Keratinocyte (primary cell): ENCODE results near the gene ARHGEF18. TPM values are rescaled to one million over a fixed set of nuclear protein-coding genes. Genes with fewer than 3 reads are reported as not detected.

ENCODE experiments used
- DNase-seq: peaks from one replicate; pipeline ENCODE4 v3.0.0-alpha.2; 2011; ENCODE audit warnings: low read depth, missing footprints, low spot score
- FAIRE-seq: peaks from 2 replicates; lab custom pipeline; 2011; peaks lifted over from hg19 to GRCh38; lab: Jason Lieb, UNC
- H2AFZ ChIP-seq: 2 replicates; pipeline ENCODE4 v1.6.0; 2012; ENCODE audit warnings: low read length, control low read depth, inconsistent platforms; ENCODE audit not compliant: control insufficient read depth
- H3K27ac ChIP-seq: 2 replicates; pipeline ENCODE4 v1.5.1; 2011; ENCODE audit warnings: low read length; ENCODE audit not compliant: control insufficient read depth, insufficient read depth
- H3K27me3 ChIP-seq: 3 replicates; pipeline ENCODE4 v1.6.0; 2011; ENCODE audit warnings: low read length; ENCODE audit not compliant: control insufficient read depth, insufficient read depth; ENCODE audit errors: extremely low read depth
- H3K36me3 ChIP-seq, 2 experiments: 2 replicates in 1 of 2; 3 replicates in 1 of 2; pipeline ENCODE4 v1.5.1; 2011; ENCODE audit warnings: low read length in 2 of 2, mild to moderate bottlenecking in 1 of 2; ENCODE audit not compliant: control insufficient read depth in 2 of 2, insufficient read depth in 2 of 2; ENCODE audit errors: extremely low read depth in 1 of 2
- H3K4me1 ChIP-seq: 3 replicates; pipeline ENCODE4 v1.5.1; 2011; ENCODE audit warnings: low read length; ENCODE audit not compliant: control insufficient read depth, insufficient read depth; ENCODE audit errors: extremely low read depth
- H3K4me2 ChIP-seq: 3 replicates; pipeline ENCODE4 v1.6.0; 2011; ENCODE audit warnings: low read depth, low read length; ENCODE audit not compliant: control insufficient read depth, insufficient read depth; ENCODE audit errors: extremely low read depth
- H3K4me3 ChIP-seq, 3 experiments: fragments of 200-600 bp in 1 of 3; sonication (generic) in 1 of 3; 2 replicates in 2 of 3; 3 replicates in 1 of 3; pipeline ENCODE4 v1.5.1; 2011 to 2016; ENCODE audit warnings: low read length in 3 of 3, mild to moderate bottlenecking in 3 of 3, control low read depth in 2 of 3, inconsistent platforms in 1 of 3, low read depth in 1 of 3, mixed read lengths in 1 of 3, mixed run types in 1 of 3, moderate library complexity in 1 of 3; ENCODE audit not compliant: control insufficient read depth in 2 of 3, insufficient read depth in 2 of 3; ENCODE audit errors: extremely low read depth in 1 of 3
- H3K79me2 ChIP-seq: 2 replicates; pipeline ENCODE4 v1.6.0; 2012; ENCODE audit warnings: low read length; ENCODE audit not compliant: control insufficient read depth, insufficient read depth
- H3K9ac ChIP-seq: 3 replicates; pipeline ENCODE4 v1.6.0; 2011; ENCODE audit warnings: low read length; ENCODE audit not compliant: control insufficient read depth, insufficient read depth; ENCODE audit errors: extremely low read depth
- H3K9me1 ChIP-seq: 3 replicates; pipeline ENCODE4 v1.6.0; 2011; ENCODE audit warnings: low read length; ENCODE audit not compliant: control insufficient read depth, insufficient read depth; ENCODE audit errors: extremely low read depth
- H3K9me3 ChIP-seq: 2 replicates; pipeline ENCODE4 v1.5.1; 2012; ENCODE audit warnings: low read depth, low read length; ENCODE audit not compliant: control insufficient read depth
- H4K20me1 ChIP-seq: 3 replicates; pipeline ENCODE4 v1.6.0; 2011; ENCODE audit warnings: low read length; ENCODE audit not compliant: control insufficient read depth, insufficient read depth; ENCODE audit errors: extremely low read depth
- EZH2 ChIP-seq: IDR thresholded peaks from one replicate; pipeline ENCODE4 v1.6.1; 2012; ENCODE audit warnings: inconsistent platforms, mild to moderate bottlenecking, low read length, moderate library complexity
- dilution Hi-C: fragments of 300-500 bp; cut with MboI; formaldehyde crosslinking; loops from one replicate; pipeline ENCODE4 v1.7.0; 2020; ENCODE audit warnings: low sequenced_read_pairs; ENCODE audit not compliant: extremely low pct_ligation_motif_present
- polyA plus RNA-seq, 5 experiments: library from polyadenylated mRNA; depleted of rRNA in 3 of 5; stranded (reverse) in 3 of 5; stranded (forward) in 1 of 5; unstranded in 1 of 5; fragments of >200 nt; gene quantifications; 1 replicate in 1 of 5; 2 replicates in 3 of 5; 3 replicates in 1 of 5; pipeline versions ENCODE4 v1.2.1 to v1.2.3, GENCODE V29; 2011 to 2012; ENCODE audit warnings: missing spikeins in 2 of 5, low read depth in 1 of 5, low replicate concordance in 1 of 5
- TF ChIP-seq, protein P1 (sequence below), 3 experiments: IDR thresholded peaks in 1 of 3; conservative IDR thresholded peaks in 1 of 3; optimal IDR thresholded peaks in 1 of 3; 2 replicates in 2 of 3; 3 replicates in 1 of 3; pipeline versions ENCODE3 to v1.5.1; 2011; ENCODE audit warnings: low read length in 3 of 3, mild to moderate bottlenecking in 3 of 3, moderate library complexity in 2 of 3, control low read depth in 1 of 3, inconsistent platforms in 1 of 3; ENCODE audit not compliant: insufficient read depth in 2 of 3; ENCODE audit errors: extremely low read depth in 1 of 3

The ARHGEF18 gene
- polyA plus RNA-seq, 1 donor (not counting 4 experiments of a cell fraction or from before 2014, with no cell fraction given) = 7.9 TPM

DNA sequence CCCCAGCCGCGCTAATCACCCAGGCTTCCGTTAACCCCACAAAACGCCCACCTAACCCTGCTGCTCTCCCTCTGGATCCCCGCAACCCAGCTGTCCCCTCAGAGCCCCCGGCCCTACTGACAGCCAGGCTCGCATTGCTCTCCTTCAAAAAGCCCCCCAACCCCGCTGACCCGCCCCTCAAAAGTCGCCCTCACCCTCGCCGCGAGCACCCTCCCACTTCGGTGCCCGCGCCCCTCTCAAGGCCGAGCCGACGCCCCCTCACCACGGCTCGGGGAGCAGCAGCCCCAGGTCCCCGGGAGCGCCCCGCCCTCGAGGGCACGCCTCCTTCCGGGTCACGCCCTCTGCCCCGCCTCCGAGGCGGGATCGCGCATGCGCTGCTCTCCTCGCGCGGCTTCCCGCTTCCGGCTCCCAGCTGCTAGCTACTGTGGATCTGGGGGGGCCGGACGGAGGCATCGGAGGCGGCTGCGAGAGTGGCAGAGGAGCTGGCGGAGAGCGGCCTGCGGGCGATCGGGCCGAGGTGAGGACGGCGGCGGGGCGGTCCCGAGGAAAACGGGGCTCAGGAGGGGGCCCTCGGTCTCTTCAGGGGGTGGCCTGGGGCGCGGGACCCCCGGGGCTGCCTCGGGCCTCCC, 46.1 kb downstream of the ARHGEF18 start:
- dilution Hi-C loops = no loop called here

DNA sequence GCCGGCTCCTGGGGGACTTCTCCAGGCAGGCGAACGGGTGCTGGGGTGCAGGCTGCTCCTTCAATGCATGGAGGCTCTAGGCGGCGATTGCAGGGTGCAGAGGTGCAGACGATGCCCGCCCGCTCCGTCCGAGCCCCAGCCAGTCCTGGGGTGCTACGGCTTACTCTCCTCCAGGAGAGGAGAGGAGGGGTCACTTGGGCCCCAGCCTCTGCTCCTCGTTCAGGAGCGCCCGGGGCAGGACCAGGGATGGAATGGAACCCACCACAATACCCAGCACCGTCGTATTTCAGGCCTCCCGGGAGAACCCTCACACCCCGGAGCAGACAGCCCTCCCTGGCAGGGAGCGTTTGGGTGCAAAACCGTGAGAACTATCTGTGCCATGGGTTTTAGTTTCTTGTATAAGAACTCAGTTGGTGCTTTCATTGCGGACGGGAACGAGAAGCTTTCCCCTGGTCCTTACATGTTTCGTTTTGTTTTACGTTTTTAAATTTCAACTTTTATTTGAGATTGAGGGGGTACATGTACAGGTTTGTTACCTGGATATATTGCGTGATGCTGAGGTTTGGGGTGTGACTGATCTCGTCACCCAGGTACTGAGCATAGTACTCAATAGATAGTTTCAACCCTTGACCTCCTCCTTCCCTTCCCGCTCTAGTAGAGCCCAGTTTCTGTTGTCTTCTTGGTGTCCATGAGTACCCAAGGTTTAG, 46.8 kb downstream of the ARHGEF18 start:
- H3K27me3 ChIP-seq = no peaks in the 10 kb centered on the region
- DNase-seq = no peak
- H3K4me1 ChIP-seq = peaks cover 25% of the 10 kb centered on the region
- no peak for FAIRE-seq
- no peaks in the 10 kb centered on the region for H3K36me3 ChIP-seq
- TF ChIP-seq EZH2 = no peak
- TF ChIP-seq, protein P1, sequence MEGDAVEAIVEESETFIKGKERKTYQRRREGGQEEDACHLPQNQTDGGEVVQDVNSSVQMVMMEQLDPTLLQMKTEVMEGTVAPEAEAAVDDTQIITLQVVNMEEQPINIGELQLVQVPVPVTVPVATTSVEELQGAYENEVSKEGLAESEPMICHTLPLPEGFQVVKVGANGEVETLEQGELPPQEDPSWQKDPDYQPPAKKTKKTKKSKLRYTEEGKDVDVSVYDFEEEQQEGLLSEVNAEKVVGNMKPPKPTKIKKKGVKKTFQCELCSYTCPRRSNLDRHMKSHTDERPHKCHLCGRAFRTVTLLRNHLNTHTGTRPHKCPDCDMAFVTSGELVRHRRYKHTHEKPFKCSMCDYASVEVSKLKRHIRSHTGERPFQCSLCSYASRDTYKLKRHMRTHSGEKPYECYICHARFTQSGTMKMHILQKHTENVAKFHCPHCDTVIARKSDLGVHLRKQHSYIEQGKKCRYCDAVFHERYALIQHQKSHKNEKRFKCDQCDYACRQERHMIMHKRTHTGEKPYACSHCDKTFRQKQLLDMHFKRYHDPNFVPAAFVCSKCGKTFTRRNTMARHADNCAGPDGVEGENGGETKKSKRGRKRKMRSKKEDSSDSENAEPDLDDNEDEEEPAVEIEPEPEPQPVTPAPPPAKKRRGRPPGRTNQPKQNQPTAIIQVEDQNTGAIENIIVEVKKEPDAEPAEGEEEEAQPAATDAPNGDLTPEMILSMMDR (optimal IDR thresholded peaks at IDR 0.05 in 1 of 3, IDR thresholded peaks at IDR 0.05 in 1 of 3, conservative IDR thresholded peaks at IDR 0.05 in 1 of 3; ENCODE audit: extremely low read depth in 1 of 3, insufficient read depth in 2 of 3, low read length in 3 of 3) = no peak
- H3K79me2 ChIP-seq = peaks cover 49% of the 10 kb centered on the region
- H2AFZ ChIP-seq = peak overlapping the region; percentile 18
- no peaks in the 10 kb centered on the region for H4K20me1 ChIP-seq
- H3K9me3 ChIP-seq = no peaks in the 10 kb centered on the region
- H3K27ac ChIP-seq = peak overlapping the region; percentile 80
- peak overlapping the region; percentile 80 to 97 (median 88) for H3K4me3 ChIP-seq
- H3K9ac ChIP-seq = peak overlapping the region; percentile 85
- dilution Hi-C loops = no loop called here
- H3K9me1 ChIP-seq = no peaks in the 10 kb centered on the region
- H3K4me2 ChIP-seq = peak overlapping the region; percentile 91

More for the DNA sequence above, 46.1 kb downstream of the ARHGEF18 start:
- H3K4me2 ChIP-seq = peak overlapping the region; percentile 83
- DNase-seq (peak; percentile 63), FAIRE-seq (no peak)
- no peaks in the 10 kb centered on the region for H3K9me1 ChIP-seq
- no peaks in the 10 kb centered on the region for H4K20me1 ChIP-seq
- H3K4me3 ChIP-seq = peak overlapping the region; percentile 80 to 97 (median 88)
- TF ChIP-seq, protein P1 (optimal IDR thresholded peaks at IDR 0.05 in 1 of 3, IDR thresholded peaks at IDR 0.05 in 1 of 3, conservative IDR thresholded peaks at IDR 0.05 in 1 of 3; ENCODE audit: extremely low read depth in 1 of 3, insufficient read depth in 2 of 3, low read length in 3 of 3) = no peak
- no peak for TF ChIP-seq EZH2
- H3K27me3 ChIP-seq = no peaks in the 10 kb centered on the region
- H3K9me3 ChIP-seq = no peaks in the 10 kb centered on the region
- H2AFZ ChIP-seq = peak overlapping the region; percentile 30
- H3K9ac ChIP-seq = peak overlapping the region; percentile 85
- peak overlapping the region; percentile 80 for H3K27ac ChIP-seq
- peaks cover 43% of the 10 kb centered on the region for H3K79me2 ChIP-seq
- no peaks in the 10 kb centered on the region for H3K36me3 ChIP-seq
- peaks cover 28% of the 10 kb centered on the region for H3K4me1 ChIP-seq
